Upper lobe of left lung (tissue), 6 donors: Measurements from ENCODE around the gene SLC22A3. TPM values are rescaled to one million over a fixed set of nuclear protein-coding genes. Genes with fewer than 3 reads are reported as not detected.

Experiments
- ATAC-seq, 2 donors: fragments of 200-7000 bp; cut with Tn5 transposase; one replicate each; pipeline ENCODE4 v1.9.1; 2022; ENCODE audit warnings: mild to moderate bottlenecking in 2 of 2, moderate library complexity in 2 of 2; ENCODE audit not compliant: low FRiP score in 2 of 2
- DNase-seq, 2 donors: peaks; one replicate each; pipeline ENCODE4 v3.0.0-alpha.2; 2019 to 2020
- H3K27ac ChIP-seq, 4 donors: fragments of 200-600 bp; sonication (generic); one replicate each; pipeline ENCODE4 v1.5.1; 2016 to 2019
- H3K27me3 ChIP-seq, 4 donors: fragments of 200-600 bp; sonication (generic); one replicate each; pipeline ENCODE4 v1.5.1; 2017 to 2019
- H3K36me3 ChIP-seq, 4 donors: fragments of 200-600 bp; sonication (generic); one replicate each; pipeline ENCODE4 v1.5.1; 2016 to 2019
- H3K4me1 ChIP-seq, 4 donors: fragments of 200-600 bp; sonication (generic); one replicate each; pipeline ENCODE4 v1.5.1; 2018 to 2019
- H3K4me3 ChIP-seq, 4 donors: fragments of 200-600 bp; sonication (generic); one replicate each; pipeline ENCODE4 v1.5.1; 2017 to 2019; ENCODE audit warnings: mild to moderate bottlenecking in 2 of 4, moderate library complexity in 1 of 4
- H3K9me3 ChIP-seq, 4 donors: fragments of 200-600 bp; sonication (generic); one replicate each; pipeline ENCODE4 v1.5.1; 2018 to 2019
- EP300 ChIP-seq, 4 donors: sonication (generic); formaldehyde crosslinking; IDR thresholded peaks; one replicate each; pipeline ENCODE4 v1.5.1; 2017; ENCODE audit warnings: antibody characterized with exemption in 4 of 4, control low read depth in 2 of 4
- POLR2A ChIP-seq, 4 donors: fragments of 450-650 bp; IDR thresholded peaks; one replicate each; pipeline ENCODE4 v1.5.1; 2016 to 2017; ENCODE audit warnings: antibody characterized with exemption in 4 of 4, mild to moderate bottlenecking in 2 of 4
- POLR2AphosphoS5 ChIP-seq, 2 donors: sonication (generic); formaldehyde crosslinking; IDR thresholded peaks; one replicate each; pipeline ENCODE4 v1.5.1; 2017; ENCODE audit warnings: antibody characterized with exemption in 2 of 2
- WGBS, 2 donors: methylation state at CpG; one replicate each; pipeline ENCODE4 v1.1.5; 2017 to 2018; 5-methylcytosine and 5-hydroxymethylcytosine counted together
- total RNA-seq, 6 donors: library from RNA; depleted of rRNA in 4 of 6; stranded (reverse); fragments of >200 nt in 4 of 6; gene quantifications; one replicate each; pipeline versions ENCODE4 v1.1.0 to v1.2.1, GENCODE V29; 2016 to 2021
- TF ChIP-seq, protein P1 (sequence below), 6 experiments: fragments of 450-650 bp in 4 of 6; fragments of 200-600 bp in 2 of 6; sonication (generic) in 2 of 6; IDR thresholded peaks; one replicate each; pipeline ENCODE4 v1.5.1; 2016 to 2019; ENCODE audit warnings: antibody characterized with exemption in 6 of 6
- donor health status: DM: no; HTN: no; CAD: no; lungs with moderate emphysema.
- donor health status: DM: no; HTN: yes; CAD: no; lungs with severe emphysema.

Gene SLC22A3
- total RNA-seq, 6 donors from 2014 or later: 17.7 to 68.1 (median 44.8) TPM

DNA sequence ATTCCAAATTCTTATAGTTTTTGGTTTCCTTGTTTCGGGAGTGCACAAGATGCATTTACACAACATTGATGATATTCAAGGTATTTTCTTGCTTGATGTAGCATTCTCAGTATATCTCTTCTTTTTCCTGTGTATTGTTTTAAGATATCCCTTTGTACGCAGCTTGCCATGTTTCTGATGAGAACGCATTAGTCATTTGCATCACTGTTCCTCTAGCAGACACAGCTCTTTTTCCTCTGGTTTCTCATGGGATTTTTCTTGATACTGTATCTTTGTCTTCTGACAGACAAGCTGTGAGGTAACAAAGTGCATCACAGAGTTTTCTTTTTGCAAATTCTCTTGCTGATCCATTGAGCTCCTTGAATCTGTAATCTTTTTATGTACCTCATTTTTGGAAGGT, 146.4 kb downstream of the SLC22A3 start:
- Histone ChIP-seq H3K27me3 (no peaks in the 10 kb centered on the region), H3K4me1 (no peaks in the 10 kb centered on the region), H3K36me3 (no peaks in the 10 kb centered on the region), H3K4me3 (no peak overlapping the region), H3K9me3 (no peaks in the 10 kb centered on the region), H3K27ac (no peak overlapping the region)
- TF ChIP-seq POLR2A (IDR thresholded peaks at IDR 0.05) (no peak), EP300 (IDR thresholded peaks at IDR 0.05) (no peak)
- WGBS, 2 donors: 84 to 85% methylated on average over 3 of the region's 3 CpGs
- ATAC-seq (no peak), DNase-seq (no peak)

DNA sequence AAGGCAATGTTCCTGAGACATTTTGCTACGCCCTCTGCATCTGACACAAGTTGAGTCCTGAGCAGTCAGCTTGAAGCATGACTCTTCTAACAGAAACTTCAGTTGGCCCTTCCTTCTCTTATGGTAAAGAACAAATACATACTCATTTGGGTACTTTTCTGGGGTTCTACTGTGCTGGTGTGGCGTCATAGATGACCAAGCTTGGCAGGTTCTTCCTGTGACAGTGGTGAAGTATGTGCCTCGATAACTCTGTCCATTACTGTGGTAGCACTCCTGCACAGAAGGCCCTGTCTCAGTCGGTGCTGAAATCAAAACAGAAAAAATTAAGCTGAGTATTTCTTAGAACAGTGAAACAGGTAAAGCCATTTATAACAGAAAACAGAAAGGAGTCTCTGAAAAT, 152.5 kb downstream of the SLC22A3 start:
- DNase-seq (no peak), ATAC-seq (no peak)
- Histone ChIP-seq H3K4me1 (no peaks in the 10 kb centered on the region), H3K27me3 (no peaks in the 10 kb centered on the region), H3K4me3 (no peak overlapping the region), H3K36me3 (no peaks in the 10 kb centered on the region), H3K27ac (no peak overlapping the region), H3K9me3 (peaks cover 0 to 9% (median 7%) of the 10 kb centered on the region in 4 donors)
- no peak for TF ChIP-seq EP300 (IDR thresholded peaks at IDR 0.05)
- TF ChIP-seq, protein P1, sequence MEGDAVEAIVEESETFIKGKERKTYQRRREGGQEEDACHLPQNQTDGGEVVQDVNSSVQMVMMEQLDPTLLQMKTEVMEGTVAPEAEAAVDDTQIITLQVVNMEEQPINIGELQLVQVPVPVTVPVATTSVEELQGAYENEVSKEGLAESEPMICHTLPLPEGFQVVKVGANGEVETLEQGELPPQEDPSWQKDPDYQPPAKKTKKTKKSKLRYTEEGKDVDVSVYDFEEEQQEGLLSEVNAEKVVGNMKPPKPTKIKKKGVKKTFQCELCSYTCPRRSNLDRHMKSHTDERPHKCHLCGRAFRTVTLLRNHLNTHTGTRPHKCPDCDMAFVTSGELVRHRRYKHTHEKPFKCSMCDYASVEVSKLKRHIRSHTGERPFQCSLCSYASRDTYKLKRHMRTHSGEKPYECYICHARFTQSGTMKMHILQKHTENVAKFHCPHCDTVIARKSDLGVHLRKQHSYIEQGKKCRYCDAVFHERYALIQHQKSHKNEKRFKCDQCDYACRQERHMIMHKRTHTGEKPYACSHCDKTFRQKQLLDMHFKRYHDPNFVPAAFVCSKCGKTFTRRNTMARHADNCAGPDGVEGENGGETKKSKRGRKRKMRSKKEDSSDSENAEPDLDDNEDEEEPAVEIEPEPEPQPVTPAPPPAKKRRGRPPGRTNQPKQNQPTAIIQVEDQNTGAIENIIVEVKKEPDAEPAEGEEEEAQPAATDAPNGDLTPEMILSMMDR (IDR thresholded peaks at IDR 0.05): no peak
- TF ChIP-seq POLR2A (IDR thresholded peaks at IDR 0.05): no peak
- TF ChIP-seq POLR2AphosphoS5 (IDR thresholded peaks at IDR 0.05): no peak
- 80 to 89% methylated on average over 4 of the region's 4 CpGs for WGBS, 2 donors

Other genes starting within 250 kb of the SLC22A3 start
- gene SLC22A1, start 226.6 kb upstream of the SLC22A3 start, total RNA-seq: 1 to 10 TPM in 5 of 6 donors, under 1 TPM in 1; 0.67 to 4.2 (median 2.0) TPM
- not detected for gene SLC22A2, start 89.6 kb upstream of the SLC22A3 start, total RNA-seq